Colon (tissue), 2 donors: ENCODE measurements around the gene CAPSL.
"Not testable (repeated sequence)": the region's sequence is repeated elsewhere in the genome, so short reads cannot be mapped to it uniquely, and the experiment has no call there.

ENCODE experiments used
- FAIRE-seq: peaks from 2 replicates; lab custom pipeline; 2012; peaks lifted over from hg19 to GRCh38; lab: Jason Lieb, UNC
- donor health status: control.
- donor health status: control.

The CAPSL gene

GRCh38 chr5:35876454-35876853 lies 62.0 kb downstream of the CAPSL start:
- no peak for FAIRE-seq

DNA sequence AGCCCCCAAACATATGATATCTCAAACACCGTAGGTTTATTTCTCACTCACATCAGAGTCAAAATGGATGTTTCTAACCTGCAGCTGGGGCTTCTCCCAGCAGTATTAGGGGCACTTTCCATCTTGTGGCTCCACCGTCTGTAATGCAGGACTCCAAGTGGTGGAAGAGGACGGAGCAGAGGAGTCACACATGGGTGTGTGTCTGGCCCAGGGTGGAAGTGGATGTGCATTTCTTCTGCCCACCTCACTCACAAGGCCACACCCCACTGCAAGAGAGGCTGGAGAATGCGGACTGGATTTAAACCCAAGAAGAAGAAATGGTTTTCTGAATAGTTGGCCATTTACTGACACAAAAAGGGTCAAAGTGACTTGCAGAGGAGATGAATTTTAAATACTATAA lies 67.8 kb downstream of the CAPSL start:
- FAIRE-seq, result no peak

GRCh38 chr5:35869685-35870277 lies 68.6 kb downstream of the CAPSL start:
- FAIRE-seq, result no peak

GRCh38 chr5:35867998-35868397 lies 70.4 kb downstream of the CAPSL start:
- FAIRE-seq, result no peak

GRCh38 chr5:35863159-35863558 lies 75.3 kb downstream of the CAPSL start:
- no peak for FAIRE-seq

GRCh38 chr5:35862126-35862525 lies 76.3 kb downstream of the CAPSL start:
- no peak for FAIRE-seq

DNA sequence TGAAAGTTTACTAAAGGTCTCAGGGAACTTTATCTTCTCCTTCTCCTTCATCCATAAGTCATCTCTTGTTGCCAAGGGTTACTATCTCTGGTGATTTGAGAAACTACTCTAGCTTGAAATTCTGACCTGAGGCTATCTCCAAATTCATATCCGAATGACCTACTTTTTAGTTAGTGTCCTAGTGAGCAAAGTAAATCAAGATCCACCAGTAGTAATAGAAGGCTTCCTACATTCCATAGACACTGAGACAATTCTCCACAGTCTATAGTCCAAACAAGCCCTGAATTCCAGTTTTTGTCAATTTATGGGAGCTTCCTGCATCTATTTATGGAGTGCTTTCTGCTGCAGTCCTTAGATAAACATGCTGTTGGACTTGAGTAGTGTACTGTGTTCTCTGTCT lies 76.7 kb downstream of the CAPSL start:
- no peak for FAIRE-seq

DNA sequence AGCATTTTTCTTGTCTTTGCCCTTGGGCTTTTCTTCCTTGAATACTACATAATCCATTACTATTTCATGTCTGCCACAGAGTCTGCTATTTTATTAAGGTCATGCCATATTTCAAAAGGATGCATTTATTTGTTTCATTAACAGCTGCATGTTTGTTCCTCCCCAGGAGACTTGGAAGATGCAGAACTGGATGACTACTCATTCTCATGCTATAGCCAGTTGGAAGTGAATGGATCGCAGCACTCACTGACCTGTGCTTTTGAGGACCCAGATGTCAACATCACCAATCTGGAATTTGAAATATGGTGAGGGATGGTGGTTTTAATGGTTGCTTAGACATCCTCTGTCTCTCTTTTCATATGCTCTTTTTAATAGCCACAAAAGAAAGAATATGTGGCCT lies 77.7 kb downstream of the CAPSL start:
- no peak for FAIRE-seq

DNA sequence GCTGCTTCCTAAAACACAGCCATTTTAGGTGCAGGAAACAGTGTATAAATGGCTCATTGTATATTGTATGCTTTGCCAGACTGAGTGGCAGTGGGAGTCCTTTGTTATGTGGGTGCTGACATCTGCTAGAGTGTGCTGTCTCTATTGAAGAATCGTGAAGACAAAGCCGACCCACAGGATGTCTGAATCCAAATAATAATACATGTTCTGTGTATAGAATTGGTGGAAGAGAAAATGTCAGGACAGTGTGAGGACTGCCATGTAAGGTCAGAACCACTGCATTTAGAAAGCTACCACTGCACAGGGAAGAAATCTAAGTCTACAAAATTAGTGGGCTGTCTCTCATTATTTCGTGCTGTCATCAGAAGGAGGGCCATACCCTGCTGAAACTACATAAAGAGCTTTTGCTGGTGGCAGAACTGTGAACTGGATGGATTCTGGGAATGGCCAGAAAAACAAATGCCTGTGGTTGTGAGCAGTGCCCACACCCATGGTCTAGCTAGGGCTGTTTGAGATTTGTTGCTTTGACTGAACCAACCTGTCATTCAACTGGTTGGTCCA lies 79.2 kb downstream of the CAPSL start:
- FAIRE-seq, result no peak

GRCh38 chr5:35857606-35858205 lies 80.7 kb downstream of the CAPSL start:
- no peak for FAIRE-seq

GRCh38 chr5:35856765-35857351 lies 81.6 kb downstream of the CAPSL start, which contains the start of gene IL7R:
IL7R (plus strand) TSS chr5:35856891; CDS start chr5:35856978, 87 bp downstream.
- FAIRE-seq, result no peak

GRCh38 chr5:35856186-35856764 lies 82.1 kb downstream of the CAPSL start:
- not testable (repeated sequence) for FAIRE-seq

DNA sequence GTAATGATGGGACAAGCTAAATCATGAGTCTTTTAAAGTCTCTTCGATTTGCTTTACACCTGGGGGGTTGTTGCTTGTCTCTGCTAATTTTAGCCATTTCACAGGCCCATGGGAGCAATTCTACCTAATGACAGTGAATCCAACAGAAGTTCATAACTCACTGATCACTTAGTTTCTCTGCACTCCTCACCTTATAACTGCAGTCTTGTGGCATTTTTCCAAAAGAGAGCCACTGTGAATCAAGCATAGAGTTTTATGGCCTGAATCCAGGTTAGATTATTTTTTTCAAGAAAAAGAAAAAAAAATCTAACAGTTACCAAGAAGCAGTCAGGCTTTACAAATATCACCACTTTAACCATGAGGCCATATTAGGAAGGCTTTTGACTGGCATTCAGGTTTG lies 83.2 kb downstream of the CAPSL start:
- FAIRE-seq, result no peak
